HEK293 (cell line): ENCODE results near the gene USP38.
A peak's percentile ranks its signal among the peaks of the same experiment; 100 is the strongest.

Source experiments
- CTCF ChIA-PET: fragments of 350-600 bp; formaldehyde crosslinking; extraction: SDS; loops from one replicate; lab custom pipeline; 2021; ENCODE audit warnings: antibody characterized with exemption; lab: Yijun Ruan, JAX
- POLR2A ChIA-PET: fragments of 300-600 bp; formaldehyde crosslinking; extraction: SDS; loops from one replicate; lab custom pipeline; 2020; ENCODE audit warnings: antibody characterized with exemption, inconsistent platforms; lab: Yijun Ruan, JAX
- H3K27ac ChIP-seq: fragments of 200-500 bp; sonication (Bioruptor generic); 2 replicates; pipeline ENCODE4 v1.5.1; 2014; ENCODE audit warnings: low read depth, low read length, control low read depth, inconsistent platforms; ENCODE audit errors: extremely low read depth
- H3K36me3 ChIP-seq, 2 experiments: fragments of 200-500 bp in 1 of 2; sonication (Bioruptor generic) in 1 of 2; 1 replicate in 1 of 2; 2 replicates in 1 of 2; pipeline ENCODE4 v1.5.1; 2014 to 2017; ENCODE audit warnings: inconsistent platforms in 2 of 2, low read length in 2 of 2; ENCODE audit not compliant: control insufficient read depth in 2 of 2, insufficient read depth in 1 of 2
- H3K4me1 ChIP-seq: fragments of 200-500 bp; sonication (Bioruptor generic); 2 replicates; pipeline ENCODE4 v1.5.1; 2014; ENCODE audit warnings: mild to moderate bottlenecking, low read length, inconsistent platforms; ENCODE audit not compliant: control insufficient read depth, insufficient read depth
- H3K4me3 ChIP-seq: 2 replicates; pipeline ENCODE4 v1.5.1; 2011; ENCODE audit warnings: low read depth, mild to moderate bottlenecking, control low read depth, low read length, moderate library complexity
- H3K9me3 ChIP-seq: fragments of 200-500 bp; sonication (Bioruptor generic); 2 replicates; pipeline ENCODE4 v1.5.1; 2014; ENCODE audit warnings: low read depth, low read length, inconsistent platforms; ENCODE audit not compliant: control insufficient read depth, insufficient read depth
- BCL6B ChIP-seq: fragments of 450-650 bp; formaldehyde crosslinking; IDR thresholded peaks from 2 replicates; pipeline ENCODE4 v1.5.1; 2017; ENCODE audit warnings: missing biosample characterization, missing genetic modification characterization
- GLIS2 ChIP-seq: fragments of 450-650 bp; formaldehyde crosslinking; IDR thresholded peaks from 2 replicates; pipeline ENCODE4 v1.5.1; 2016; ENCODE audit warnings: missing biosample characterization, missing genetic modification characterization
- SCRT1 ChIP-seq: fragments of 450-650 bp; formaldehyde crosslinking; IDR thresholded peaks from 2 replicates; pipeline ENCODE4 v1.5.1; 2016; ENCODE audit warnings: missing biosample characterization, missing genetic modification characterization, borderline replicate concordance
- ZBTB17 ChIP-seq: fragments of 450-650 bp; formaldehyde crosslinking; IDR thresholded peaks from 2 replicates; pipeline ENCODE4 v1.5.1; 2016; ENCODE audit warnings: missing biosample characterization, missing genetic modification characterization
- ZFP3 ChIP-seq: fragments of 450-650 bp; formaldehyde crosslinking; IDR thresholded peaks from 2 replicates; pipeline ENCODE4 v1.5.1; 2016; ENCODE audit warnings: low read depth, missing biosample characterization, missing genetic modification characterization
- ZNF133 ChIP-seq: fragments of 450-650 bp; formaldehyde crosslinking; IDR thresholded peaks from 2 replicates; pipeline ENCODE4 v1.5.1; 2016; ENCODE audit warnings: missing biosample characterization, missing genetic modification characterization
- ZNF223 ChIP-seq: fragments of 450-650 bp; formaldehyde crosslinking; IDR thresholded peaks from 2 replicates; pipeline ENCODE4 v1.5.1; 2016; ENCODE audit warnings: missing biosample characterization, missing genetic modification characterization
- ZNF292 ChIP-seq: fragments of 450-650 bp; formaldehyde crosslinking; IDR thresholded peaks from 2 replicates; pipeline ENCODE4 v1.5.1; 2016; ENCODE audit warnings: low read depth, missing biosample characterization, missing genetic modification characterization, borderline replicate concordance
- ZNF48 ChIP-seq: fragments of 450-650 bp; formaldehyde crosslinking; IDR thresholded peaks from 2 replicates; pipeline ENCODE4 v1.5.1; 2016; ENCODE audit warnings: missing biosample characterization, missing genetic modification characterization
- ZNF600 ChIP-seq: fragments of 450-650 bp; formaldehyde crosslinking; IDR thresholded peaks from 2 replicates; pipeline ENCODE4 v1.5.1; 2016; ENCODE audit warnings: missing biosample characterization, missing genetic modification characterization
- ZNF610 ChIP-seq: fragments of 450-650 bp; formaldehyde crosslinking; IDR thresholded peaks from 2 replicates; pipeline ENCODE4 v1.5.1; 2016; ENCODE audit warnings: missing biosample characterization, missing genetic modification characterization, borderline replicate concordance
- ZNF660 ChIP-seq: fragments of 450-650 bp; IDR thresholded peaks from 2 replicates; pipeline ENCODE4 v1.5.1; 2018; ENCODE audit warnings: missing biosample characterization, mild to moderate bottlenecking, missing genetic modification characterization
- ZSCAN30 ChIP-seq: fragments of 450-650 bp; IDR thresholded peaks from 2 replicates; pipeline ENCODE4 v1.5.1; 2018; ENCODE audit warnings: missing biosample characterization, mild to moderate bottlenecking, missing genetic modification characterization, moderate library complexity
- TF ChIP-seq, protein P1 (sequence below): fragments of 450-650 bp; formaldehyde crosslinking; IDR thresholded peaks from 2 replicates; pipeline ENCODE4 v1.5.1; 2017; ENCODE audit warnings: missing biosample characterization, missing genetic modification characterization
- TF ChIP-seq, protein P2 (sequence below): fragments of 450-650 bp; formaldehyde crosslinking; IDR thresholded peaks from 2 replicates; pipeline ENCODE4 v1.5.1; 2016; ENCODE audit warnings: missing biosample characterization, missing genetic modification characterization
- TF ChIP-seq, protein P3 (sequence below): fragments of 450-650 bp; formaldehyde crosslinking; IDR thresholded peaks from 2 replicates; pipeline ENCODE4 v1.5.1; 2016; ENCODE audit warnings: missing biosample characterization, missing genetic modification characterization, borderline replicate concordance

Gene USP38

GRCh38 chr4:143186212-143186611, 1.5 kb downstream of the USP38 start:
- POLR2A ChIA-PET: no interaction called here
- TF ChIP-seq, protein P1, sequence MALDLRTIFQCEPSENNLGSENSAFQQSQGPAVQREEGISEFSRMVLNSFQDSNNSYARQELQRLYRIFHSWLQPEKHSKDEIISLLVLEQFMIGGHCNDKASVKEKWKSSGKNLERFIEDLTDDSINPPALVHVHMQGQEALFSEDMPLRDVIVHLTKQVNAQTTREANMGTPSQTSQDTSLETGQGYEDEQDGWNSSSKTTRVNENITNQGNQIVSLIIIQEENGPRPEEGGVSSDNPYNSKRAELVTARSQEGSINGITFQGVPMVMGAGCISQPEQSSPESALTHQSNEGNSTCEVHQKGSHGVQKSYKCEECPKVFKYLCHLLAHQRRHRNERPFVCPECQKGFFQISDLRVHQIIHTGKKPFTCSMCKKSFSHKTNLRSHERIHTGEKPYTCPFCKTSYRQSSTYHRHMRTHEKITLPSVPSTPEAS (tag by site-specific recombination): no peak
- no peak for TF ChIP-seq ZSCAN30 (tag by site-specific recombination)
- TF ChIP-seq ZNF610: no peak
- CTCF ChIA-PET: no interaction called here

DNA sequence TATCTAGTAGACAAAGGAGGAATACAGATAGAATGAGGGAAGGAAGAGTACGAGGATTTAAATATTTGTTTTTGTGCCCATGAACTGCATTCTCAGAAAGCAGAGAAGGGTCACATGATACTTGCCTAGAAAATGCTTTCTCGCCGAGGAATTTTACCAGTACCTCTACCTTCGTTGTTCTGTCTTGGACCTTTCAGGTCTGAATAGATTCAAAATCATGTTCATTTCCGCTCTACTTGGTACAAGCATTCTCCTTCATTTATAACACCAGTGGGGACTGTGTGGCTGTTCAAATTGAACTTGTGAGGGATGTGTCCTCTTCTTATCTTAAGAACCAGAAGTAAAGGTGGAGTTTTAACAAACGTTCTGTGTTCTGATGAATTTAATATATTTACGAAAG, 1.9 kb downstream of the USP38 start:
- H3K4me1 ChIP-seq: peaks cover 2% of the 10 kb centered on the region; the same call in 1 of the 2 replicates
- ChIA-PET POLR2A (no interaction called here), CTCF (no interaction called here)
- H3K9me3 ChIP-seq: no peaks in the 10 kb centered on the region
- H3K36me3 ChIP-seq: peaks cover 5 to 52% of the 10 kb centered on the region in 2 experiments
- H3K4me3 ChIP-seq: peak overlapping the region; percentile 89
- TF ChIP-seq ZNF660 (tag by site-specific recombination) (no peak), BCL6B (peak; percentile 55; the same call in 1 of the 2 replicates), ZBTB17 (peak; percentile 84), ZNF48 (tag by site-specific recombination) (no peak)
- H3K27ac ChIP-seq: no peak overlapping the region

More at GRCh38 chr4:143186212-143186611, 1.5 kb downstream of the USP38 start:
- Histone ChIP-seq H3K27ac (no peak overlapping the region), H3K4me3 (peak overlapping the region; percentile 89), H3K9me3 (no peaks in the 10 kb centered on the region), H3K36me3 (peaks cover 3 to 48% of the 10 kb centered on the region in 2 experiments), H3K4me1 (peaks cover 2% of the 10 kb centered on the region; the same call in 1 of the 2 replicates)

DNA sequence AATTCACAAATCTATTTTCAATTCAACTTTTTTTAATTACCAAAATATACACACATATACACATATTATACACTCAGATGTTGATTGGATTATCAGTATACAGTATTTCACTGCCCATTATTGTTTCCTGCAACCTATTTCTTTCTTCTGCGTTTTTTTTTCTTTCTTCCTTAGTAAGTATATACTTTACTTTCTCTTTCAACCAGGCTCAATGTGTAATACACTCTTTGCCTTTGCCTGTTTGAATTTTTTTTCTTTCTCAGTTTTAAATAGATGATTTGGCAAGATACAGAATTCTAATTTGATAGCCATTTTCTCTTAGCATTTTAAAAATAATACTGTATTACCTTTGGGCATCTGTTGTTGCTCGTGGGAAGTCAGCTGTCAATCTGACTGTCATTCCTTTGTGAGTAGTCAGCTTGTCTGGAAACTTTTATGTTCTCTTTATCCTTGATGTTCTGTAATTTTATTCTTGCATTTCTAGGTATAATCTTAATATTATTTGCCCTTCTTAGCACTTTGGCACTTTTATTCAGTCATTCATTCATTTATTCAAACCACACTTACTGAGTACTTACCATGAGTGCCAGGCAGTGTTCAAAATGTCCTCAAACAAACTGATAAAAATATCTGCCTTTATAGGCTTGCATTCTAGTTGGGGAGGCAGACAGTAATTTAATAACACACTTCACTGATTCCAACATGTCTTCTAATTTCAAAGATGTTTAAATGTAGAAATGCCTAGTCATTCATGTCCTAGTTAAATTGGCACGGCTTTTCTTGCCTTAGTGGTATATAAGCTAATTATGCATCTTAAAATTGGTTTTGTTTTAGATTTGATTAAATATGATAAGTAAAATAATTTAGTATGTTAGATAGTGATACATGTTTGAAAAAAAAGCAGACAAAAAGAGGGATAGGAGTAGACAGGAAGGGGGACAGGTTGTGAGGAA, 3.7 kb downstream of the USP38 start:
- H3K27ac ChIP-seq: no peak overlapping the region
- peaks cover 2% of the 10 kb centered on the region; the same call in 1 of the 2 replicates for H3K4me1 ChIP-seq
- ChIA-PET POLR2A (no interaction called here), CTCF (no interaction called here)
- peak overlapping the region; percentile 89 for H3K4me3 ChIP-seq
- TF ChIP-seq ZNF292 (tag by site-specific recombination) (no peak), ZFP3 (tag by site-specific recombination) (no peak), ZNF223 (tag by site-specific recombination) (no peak), SCRT1 (tag by site-specific recombination) (no peak), ZNF133 (tag by site-specific recombination) (no peak), ZNF600 (tag by site-specific recombination) (no peak), GLIS2 (tag by site-specific recombination) (no peak)
- TF ChIP-seq, protein P2, sequence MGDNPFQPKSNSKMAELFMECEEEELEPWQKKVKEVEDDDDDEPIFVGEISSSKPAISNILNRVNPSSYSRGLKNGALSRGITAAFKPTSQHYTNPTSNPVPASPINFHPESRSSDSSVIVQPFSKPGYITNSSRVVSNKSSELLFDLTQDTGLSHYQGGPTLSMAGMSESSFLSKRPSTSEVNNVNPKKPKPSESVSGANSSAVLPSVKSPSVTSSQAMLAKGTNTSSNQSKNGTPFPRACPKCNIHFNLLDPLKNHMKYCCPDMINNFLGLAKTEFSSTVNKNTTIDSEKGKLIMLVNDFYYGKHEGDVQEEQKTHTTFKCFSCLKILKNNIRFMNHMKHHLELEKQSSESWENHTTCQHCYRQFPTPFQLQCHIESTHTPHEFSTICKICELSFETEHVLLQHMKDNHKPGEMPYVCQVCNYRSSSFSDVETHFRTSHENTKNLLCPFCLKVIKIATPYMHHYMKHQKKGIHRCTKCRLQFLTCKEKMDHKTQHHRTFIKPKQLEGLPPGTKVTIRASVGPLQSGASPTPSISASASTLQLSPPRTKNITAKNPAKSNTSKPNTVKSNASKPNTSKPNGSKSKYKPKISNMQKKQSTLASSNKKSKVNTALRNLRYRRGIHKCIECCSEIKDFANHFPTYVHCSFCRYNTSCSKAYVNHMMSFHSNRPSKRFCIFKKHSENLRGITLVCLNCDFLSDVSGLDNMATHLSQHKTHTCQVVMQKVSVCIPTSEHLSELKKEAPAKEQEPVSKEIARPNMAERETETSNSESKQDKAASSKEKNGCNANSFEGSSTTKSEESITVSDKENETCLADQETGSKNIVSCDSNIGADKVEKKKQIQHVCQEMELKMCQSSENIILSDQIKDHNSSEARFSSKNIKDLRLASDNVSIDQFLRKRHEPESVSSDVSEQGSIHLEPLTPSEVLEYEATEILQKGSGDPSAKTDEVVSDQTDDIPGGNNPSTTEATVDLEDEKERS (tag by site-specific recombination): no peak
- TF ChIP-seq, protein P3, sequence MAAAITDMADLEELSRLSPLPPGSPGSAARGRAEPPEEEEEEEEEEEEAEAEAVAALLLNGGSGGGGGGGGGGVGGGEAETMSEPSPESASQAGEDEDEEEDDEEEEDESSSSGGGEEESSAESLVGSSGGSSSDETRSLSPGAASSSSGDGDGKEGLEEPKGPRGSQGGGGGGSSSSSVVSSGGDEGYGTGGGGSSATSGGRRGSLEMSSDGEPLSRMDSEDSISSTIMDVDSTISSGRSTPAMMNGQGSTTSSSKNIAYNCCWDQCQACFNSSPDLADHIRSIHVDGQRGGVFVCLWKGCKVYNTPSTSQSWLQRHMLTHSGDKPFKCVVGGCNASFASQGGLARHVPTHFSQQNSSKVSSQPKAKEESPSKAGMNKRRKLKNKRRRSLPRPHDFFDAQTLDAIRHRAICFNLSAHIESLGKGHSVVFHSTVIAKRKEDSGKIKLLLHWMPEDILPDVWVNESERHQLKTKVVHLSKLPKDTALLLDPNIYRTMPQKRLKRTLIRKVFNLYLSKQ (tag by site-specific recombination): no peak
- H3K9me3 ChIP-seq: no peaks in the 10 kb centered on the region
- H3K36me3 ChIP-seq: peaks cover 8 to 69% of the 10 kb centered on the region in 2 experiments
